Forelimb muscle (tissue), 1 donor: ENCODE results near the gene RAC2. TPM values are rescaled to one million over a fixed set of nuclear protein-coding genes. Genes with fewer than 3 reads are reported as not detected.
A peak's percentile ranks its signal among the peaks of the same experiment; 100 is the strongest.
"Not testable (repeated sequence)": the region's sequence is repeated elsewhere in the genome, so short reads cannot be mapped to it uniquely, and the experiment has no call there.

Source experiments
- DNase-seq: peaks from one replicate; pipeline ENCODE4 v3.0.0-alpha.2; 2013; ENCODE audit warnings: low read depth
- polyA plus RNA-seq: library from polyadenylated mRNA; unstranded; fragments of 120-200 nt; gene quantifications from one replicate; pipeline ENCODE4 v1.2.1, GENCODE V29; 2013; ENCODE audit not compliant: insufficient read length

The RAC2 gene
- polyA plus RNA-seq, 1 donor = 5.1 TPM

GRCh38 chr22:37206118-37206840 is 37.8 kb downstream of the RAC2 start:
- DNase-seq = no peak

GRCh38 chr22:37205046-37205445 is 39.0 kb downstream of the RAC2 start:
- DNase-seq = no peak

GRCh38 chr22:37204045-37204655 is 39.9 kb downstream of the RAC2 start:
- no peak for DNase-seq

- DNase-seq = no peak
Observed at GRCh38 chr22:37203354-37204044, 40.6 kb downstream of the RAC2 start.

- DNase-seq = no peak
Observed at GRCh38 chr22:37202716-37203115, 41.4 kb downstream of the RAC2 start.

- DNase-seq = no peak
Observed at GRCh38 chr22:37202001-37202555, 42.0 kb downstream of the RAC2 start.

- not testable (repeated sequence) for DNase-seq
Observed at GRCh38 chr22:37201443-37201820, 42.6 kb downstream of the RAC2 start.

GRCh38 chr22:37199760-37200108 is 44.3 kb downstream of the RAC2 start:
- no peak for DNase-seq

GRCh38 chr22:37199103-37199759 is 44.8 kb downstream of the RAC2 start:
- peak; percentile 95 for DNase-seq

- no peak for DNase-seq
Observed at GRCh38 chr22:37198258-37199102, 45.6 kb downstream of the RAC2 start.

GRCh38 chr22:37197451-37198257 is 46.4 kb downstream of the RAC2 start:
- DNase-seq = no peak

GRCh38 chr22:37196539-37197450 is 47.3 kb downstream of the RAC2 start:
- DNase-seq = no peak

- DNase-seq = no peak
Observed at GRCh38 chr22:37195921-37196320, 48.1 kb downstream of the RAC2 start.

GRCh38 chr22:37194750-37195149 is 49.3 kb downstream of the RAC2 start:
- DNase-seq = no peak

- no peak for DNase-seq
Observed at GRCh38 chr22:37193629-37194191, 50.4 kb downstream of the RAC2 start.

GRCh38 chr22:37192741-37193140 is 51.3 kb downstream of the RAC2 start:
- no peak for DNase-seq

GRCh38 chr22:37192204-37192603 is 51.9 kb downstream of the RAC2 start:
- no peak for DNase-seq

- DNase-seq = no peak
Observed at GRCh38 chr22:37190262-37190780, 53.7 kb downstream of the RAC2 start.
